Tibial nerve (tissue), 4 donors: ENCODE results near the gene ADPGK.

Source experiments
- CTCF ChIP-seq, 5 experiments: fragments of 200-600 bp in 3 of 5; fragments of 450-650 bp in 2 of 5; sonication (generic) in 3 of 5; IDR thresholded peaks; one replicate each; pipeline ENCODE4 v1.5.1; 2016 to 2019; ENCODE audit warnings: antibody characterized with exemption in 5 of 5, mild to moderate bottlenecking in 3 of 5, moderate library complexity in 2 of 5
- EP300 ChIP-seq, 2 donors: sonication (generic); formaldehyde crosslinking; IDR thresholded peaks; one replicate each; pipeline ENCODE4 v1.6.1; 2017; ENCODE audit warnings: antibody characterized with exemption in 2 of 2, mild to moderate bottlenecking in 1 of 2

GRCh38 chr15:72758182-72758581 is 25.4 kb downstream of the ADPGK start:
- TF ChIP-seq CTCF (IDR thresholded peaks at IDR 0.05) (no peak), EP300 (IDR thresholded peaks at IDR 0.05) (no peak)
